Testis (tissue), 3 donors: ENCODE results near the gene CNDP1. TPM values are rescaled to one million over a fixed set of nuclear protein-coding genes. Genes with fewer than 3 reads are reported as not detected.
"Not testable (repeated sequence)": the region's sequence is repeated elsewhere in the genome, so short reads cannot be mapped to it uniquely, and the experiment has no call there.

Experiments
- DNase-seq: peaks from one replicate; pipeline ENCODE4 v3.0.0-alpha.2; 2019
- H3K27ac ChIP-seq, 2 donors: fragments of 200-600 bp; sonication (generic); one replicate each; pipeline ENCODE4 v1.5.1; 2019
- H3K27me3 ChIP-seq: fragments of 200-600 bp; sonication (generic); one replicate; pipeline ENCODE4 v1.5.1; 2019
- H3K36me3 ChIP-seq: fragments of 200-600 bp; sonication (generic); one replicate; pipeline ENCODE4 v1.5.1; 2017; ENCODE audit warnings: low read depth; ENCODE audit errors: missing control alignments
- H3K4me1 ChIP-seq: fragments of 200-600 bp; sonication (generic); one replicate; pipeline ENCODE4 v1.5.1; 2019
- H3K4me3 ChIP-seq, 2 donors: fragments of 200-600 bp; sonication (generic); one replicate each; pipeline ENCODE4 v1.5.1; 2017 to 2019
- H3K9me3 ChIP-seq: fragments of 200-600 bp; sonication (generic); one replicate; pipeline ENCODE4 v1.5.1; 2017
- CTCF ChIP-seq, 3 experiments: fragments of 450-650 bp in 2 of 3; fragments of 200-600 bp in 1 of 3; sonication (generic) in 1 of 3; IDR thresholded peaks; one replicate each; pipeline ENCODE4 v1.5.1; 2016 to 2019; ENCODE audit warnings: antibody characterized with exemption in 3 of 3, mild to moderate bottlenecking in 2 of 3, moderate library complexity in 1 of 3
- POLR2A ChIP-seq: fragments of 450-650 bp; IDR thresholded peaks from one replicate; pipeline ENCODE4 v1.6.1; 2017; ENCODE audit warnings: antibody characterized with exemption, mild to moderate bottlenecking, moderate library complexity
- WGBS, 2 donors: methylation state at CpG; one replicate each; pipeline ENCODE4 v1.1.5; 2018; 5-methylcytosine and 5-hydroxymethylcytosine counted together
- intact Hi-C: fragments of 100-400 bp; cut with DNase I; formaldehyde crosslinking; loops from one replicate; pipeline ENCODE4 v1.15.1; 2023; ENCODE audit warnings: low total_unique reads
- polyA plus RNA-seq: library from polyadenylated mRNA; stranded (reverse); fragments of 350-450 nt; fragmentation: Illumina TruSeq; extraction: RNeasy Lipid Tissue Mini Kit (QIAGEN cat#74804); gene quantifications from one replicate; pipeline ENCODE4 v1.2.3, GENCODE V29; 2014; ENCODE audit warnings: low read depth, low replicate concordance; ENCODE audit not compliant: insufficient read depth
- total RNA-seq, 2 donors: library from RNA; depleted of rRNA; stranded (reverse); fragments of >200 nt; gene quantifications; one replicate each; pipeline ENCODE4 v1.2.3, GENCODE V29; 2016

The CNDP1 gene
- total and polyA plus RNA-seq, 3 donors from 2014 or later, result 0.31 to 1.3 (median 0.40) TPM

GRCh38 chr18:74522635-74523548, 11.4 kb upstream of the CNDP1 start:
- no peak for DNase-seq
- intact Hi-C loops, result no loop called here
- Histone ChIP-seq H3K27me3 (no peaks in the 10 kb centered on the region), H3K36me3 (no peaks in the 10 kb centered on the region), H3K4me1 (no peaks in the 10 kb centered on the region), H3K4me3 (no peak overlapping the region), H3K27ac (no peak overlapping the region), H3K9me3 (no peaks in the 10 kb centered on the region)
- WGBS, 2 donors, result 85 to 87% methylated on average over 23 of the region's 23 CpGs
- TF ChIP-seq POLR2A, result no peak
- TF ChIP-seq CTCF (IDR thresholded peaks at IDR 0.05), result no peak

DNA sequence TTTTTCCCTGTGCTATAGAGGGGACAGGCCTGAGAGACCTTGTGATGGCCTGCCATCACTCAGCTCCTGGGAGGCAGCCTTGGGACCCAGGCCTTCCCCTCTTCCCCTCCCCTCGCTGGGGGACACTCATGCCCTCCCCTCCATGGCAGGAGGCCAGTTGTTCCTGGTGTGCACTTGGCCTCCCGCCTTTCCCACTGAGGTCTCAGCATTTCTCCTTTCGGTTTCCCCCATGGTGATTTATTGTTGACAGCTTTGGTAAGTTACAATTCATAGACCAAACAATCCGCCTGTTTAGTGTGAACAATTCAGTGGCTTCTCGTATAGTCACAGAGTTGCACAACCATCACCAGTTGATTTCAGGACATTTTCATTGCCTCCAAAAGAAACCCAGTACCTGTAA, 10.2 kb upstream of the CNDP1 start:
- Histone ChIP-seq H3K4me3 (no peak overlapping the region), H3K27me3 (no peaks in the 10 kb centered on the region), H3K36me3 (no peaks in the 10 kb centered on the region), H3K4me1 (no peaks in the 10 kb centered on the region), H3K9me3 (no peaks in the 10 kb centered on the region), H3K27ac (no peak overlapping the region)
- no peak for DNase-seq
- intact Hi-C loops, result no loop called here
- TF ChIP-seq CTCF (IDR thresholded peaks at IDR 0.05) (no peak), POLR2A (no peak)
- WGBS, 2 donors, result 62 to 66% methylated on average over 5 of the region's 5 CpGs

DNA sequence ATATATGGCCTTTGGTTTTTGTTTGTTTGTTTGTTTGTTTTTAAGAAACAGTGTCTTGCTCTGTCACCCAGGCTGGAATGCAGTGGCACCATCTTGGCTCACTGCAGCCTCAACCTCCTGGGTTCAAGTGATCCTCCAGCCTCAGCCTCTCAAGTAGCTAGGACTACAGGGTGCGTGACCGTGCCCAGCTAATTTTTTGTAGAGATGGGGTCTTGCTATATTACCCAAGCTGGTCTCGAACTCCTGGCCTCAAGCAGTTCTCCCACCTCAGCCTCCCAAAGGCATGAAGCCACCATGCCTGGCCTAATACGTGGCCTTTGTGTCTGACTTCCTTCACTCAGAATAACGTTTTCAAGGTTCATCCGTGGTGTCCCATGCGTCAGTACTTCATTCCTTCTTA, 9.4 kb upstream of the CNDP1 start:
- DNase-seq, H3K4me3 ChIP-seq, H3K9me3 ChIP-seq, H3K36me3 ChIP-seq, H3K27ac ChIP-seq, H3K4me1 ChIP-seq, H3K27me3 ChIP-seq, intact Hi-C loops: not testable (repeated sequence)
- 97 to 99% methylated on average over 7 of the region's 7 CpGs for WGBS, 2 donors

- Histone ChIP-seq H3K4me1 (no peaks in the 10 kb centered on the region), H3K36me3 (no peaks in the 10 kb centered on the region), H3K4me3 (no peak overlapping the region), H3K27me3 (no peaks in the 10 kb centered on the region), H3K9me3 (no peaks in the 10 kb centered on the region), H3K27ac (no peak overlapping the region)
- no peak for DNase-seq
- intact Hi-C loops, result no loop called here
- no peak for TF ChIP-seq CTCF (IDR thresholded peaks at IDR 0.05)
- no peak for TF ChIP-seq POLR2A
- WGBS, 2 donors, result 76 to 78% methylated on average over 5 to 9 of the region's 9 CpGs
Observed at GRCh38 chr18:74525741-74526140, 8.6 kb upstream of the CNDP1 start.

DNA sequence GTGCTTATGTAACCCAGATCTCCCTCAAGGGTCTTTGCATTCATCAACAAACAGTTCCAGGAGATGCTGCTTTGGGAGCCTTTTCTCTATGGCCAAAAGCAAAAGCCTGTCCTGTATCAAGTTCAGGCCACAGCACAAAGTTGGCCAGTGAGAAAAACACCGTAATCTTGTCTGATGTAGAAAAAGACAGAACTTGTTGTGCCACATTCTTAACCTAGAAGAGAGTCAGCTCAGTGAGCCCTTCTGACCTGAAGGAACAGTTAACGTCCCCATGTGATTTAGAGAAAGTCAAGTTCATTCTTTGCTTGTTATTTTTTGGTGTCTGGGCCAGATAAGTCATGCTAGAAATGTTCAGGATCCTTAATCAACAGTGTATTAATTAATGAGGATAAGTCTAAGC, 7.8 kb upstream of the CNDP1 start:
- DNase-seq, result no peak
- Histone ChIP-seq H3K9me3 (no peaks in the 10 kb centered on the region), H3K27me3 (no peaks in the 10 kb centered on the region), H3K27ac (no peak overlapping the region), H3K4me1 (no peaks in the 10 kb centered on the region), H3K36me3 (no peaks in the 10 kb centered on the region), H3K4me3 (no peak overlapping the region)
- 40 to 48% methylated on average over 2 of the region's 2 CpGs for WGBS, 2 donors
- intact Hi-C loops, result no loop called here
- TF ChIP-seq POLR2A, result no peak
- TF ChIP-seq CTCF (IDR thresholded peaks at IDR 0.05), result no peak
